IMR-90 (cell line): ENCODE results near the gene COL4A3. TPM values are rescaled to one million over a fixed set of nuclear protein-coding genes. Genes with fewer than 3 reads are reported as not detected.
A peak's percentile ranks its signal among the peaks of the same experiment; 100 is the strongest.

Experiments
- ATAC-seq: fragments of 200-7000 bp; cut with Tn5 transposase; 2 replicates; pipeline ENCODE4 v1.9.1; 2020; ENCODE audit warnings: low read depth, mild to moderate bottlenecking, moderate library complexity
- BruUV-seq: library from RNA; stranded (reverse); fragments of 400-500 nt; replicated peaks from 2 replicates; lab custom pipeline; 2021; lab: Mats Ljungman, UMichigan
- CTCF ChIA-PET: fragments of 300-600 bp; formaldehyde crosslinking; extraction: SDS; loops from one replicate; lab custom pipeline; 2021; ENCODE audit warnings: antibody characterized with exemption; lab: Yijun Ruan, JAX
- POLR2A ChIA-PET: fragments of 300-600 bp; sonication (Branson Sonifier 250); formaldehyde crosslinking; loops from one replicate; lab custom pipeline; 2022; ENCODE audit warnings: antibody characterized with exemption; ENCODE audit not compliant: unreplicated experiment; lab: Charles Lee
- DNase-seq: peaks from one replicate; pipeline ENCODE4 v3.0.0; 2013
- H2AFZ ChIP-seq: replicated peaks from 2 replicates; pipeline ENCODE3; 2013; ENCODE audit warnings: low read length, mild to moderate bottlenecking; ENCODE audit not compliant: poor library complexity
- H2AK5ac ChIP-seq: 2 replicates; pipeline ENCODE4 v1.6.1; 2013; ENCODE audit warnings: low read depth, low read length, inconsistent platforms
- H2AK9ac ChIP-seq: replicated peaks from 2 replicates; pipeline ENCODE3; 2013; ENCODE audit warnings: mild to moderate bottlenecking, low read depth, low read length, moderate library complexity; ENCODE audit not compliant: poor library complexity
- H2BK120ac ChIP-seq: 2 replicates; pipeline ENCODE4 v1.6.1; 2013; ENCODE audit warnings: low read depth, low read length, inconsistent platforms
- H2BK15ac ChIP-seq: 3 replicates; pipeline ENCODE4 v1.6.1; 2013; ENCODE audit warnings: low read depth, low read length, inconsistent platforms
- H2BK20ac ChIP-seq: 2 replicates; pipeline ENCODE4 v1.6.1; 2013; ENCODE audit warnings: low read depth, mild to moderate bottlenecking, inconsistent platforms, low read length, moderate library complexity
- H2BK5ac ChIP-seq: 2 replicates; pipeline ENCODE4 v1.6.1; 2013; ENCODE audit warnings: mild to moderate bottlenecking, low read depth, low read length, inconsistent platforms; ENCODE audit not compliant: poor library complexity, severe bottlenecking
- H3K14ac ChIP-seq: replicated peaks from 2 replicates; pipeline ENCODE4 v1.6.1; 2013; ENCODE audit warnings: low read depth, low read length, inconsistent platforms
- H3K18ac ChIP-seq: 2 replicates; pipeline ENCODE4 v1.6.1; 2013; ENCODE audit warnings: low read depth, low read length, control low read depth
- H3K23ac ChIP-seq: 2 replicates; pipeline ENCODE4 v1.6.1; 2013; ENCODE audit warnings: low read depth, low read length, inconsistent platforms
- H3K27ac ChIP-seq: 2 replicates; pipeline ENCODE4 v1.5.1; 2013; ENCODE audit warnings: mild to moderate bottlenecking, control low read depth, low read length; ENCODE audit not compliant: insufficient read depth
- H3K27me3 ChIP-seq: 2 replicates; pipeline ENCODE4 v1.6.1; 2013; ENCODE audit warnings: low read length; ENCODE audit not compliant: control insufficient read depth, insufficient read depth
- H3K36me3 ChIP-seq: 2 replicates; pipeline ENCODE4 v1.6.1; 2013; ENCODE audit warnings: low read length, mixed read lengths; ENCODE audit not compliant: control insufficient read depth, insufficient read depth
- H3K4ac ChIP-seq: 2 replicates; pipeline ENCODE4 v1.6.1; 2013; ENCODE audit warnings: low read depth, low read length, inconsistent platforms
- H3K4me1 ChIP-seq: 2 replicates; pipeline ENCODE4 v1.6.1; 2013; ENCODE audit warnings: low read length, mixed read lengths; ENCODE audit not compliant: control insufficient read depth, insufficient read depth
- H3K4me2 ChIP-seq: 2 replicates; pipeline ENCODE4 v1.6.1; 2013; ENCODE audit warnings: low read depth, mild to moderate bottlenecking, control low read depth, low read length, moderate library complexity
- H3K4me3 ChIP-seq: 2 replicates; pipeline ENCODE4 v1.5.1; 2013; ENCODE audit warnings: low read depth, mild to moderate bottlenecking, control low read depth, low read length, moderate library complexity; ENCODE audit not compliant: insufficient read depth
- H3K56ac ChIP-seq: 2 replicates; pipeline ENCODE4 v1.6.1; 2013; ENCODE audit warnings: low read length, inconsistent platforms; ENCODE audit not compliant: insufficient read depth; ENCODE audit errors: extremely low read depth
- H3K79me1 ChIP-seq, 2 experiments: 2 replicates each; pipeline ENCODE4 v1.6.1; 2013; ENCODE audit warnings: low read length in 2 of 2, inconsistent platforms in 1 of 2, low read depth in 1 of 2
- H3K9ac ChIP-seq: 2 replicates; pipeline ENCODE4 v1.6.1; 2013; ENCODE audit warnings: low read depth, low read length, control low read depth
- H3K9me1 ChIP-seq: 2 replicates; pipeline ENCODE4 v1.6.1; 2013; ENCODE audit warnings: low read length, inconsistent platforms; ENCODE audit not compliant: insufficient read depth
- H3K9me3 ChIP-seq: 2 replicates; pipeline ENCODE4 v1.6.1; 2013; ENCODE audit warnings: low read length; ENCODE audit not compliant: control insufficient read depth, insufficient read depth
- H4K20me1 ChIP-seq: 2 replicates; pipeline ENCODE4 v1.6.1; 2013; ENCODE audit warnings: low read length, inconsistent platforms; ENCODE audit not compliant: insufficient read depth
- H4K5ac ChIP-seq: 2 replicates; pipeline ENCODE4 v1.6.1; 2013; ENCODE audit warnings: mild to moderate bottlenecking, low read depth, low read length, control low read depth
- H4K8ac ChIP-seq, 2 experiments: 2 replicates each; pipeline ENCODE4 v1.6.1; 2013; ENCODE audit warnings: low read depth in 2 of 2, low read length in 2 of 2, control low read depth in 1 of 2, inconsistent platforms in 1 of 2
- H4K91ac ChIP-seq: 2 replicates; pipeline ENCODE4 v1.6.1; 2013; ENCODE audit warnings: low read depth, low read length, inconsistent platforms; ENCODE audit not compliant: insufficient read depth
- BHLHE40 ChIP-seq: fragments of 150-350 bp; IDR thresholded peaks from 2 replicates; pipeline ENCODE4 v1.6.1; 2016; ENCODE audit warnings: mild to moderate bottlenecking, low read depth, low read length
- CEBPB ChIP-seq: IDR thresholded peaks from 2 replicates; pipeline ENCODE4 v1.6.1; 2012; ENCODE audit warnings: low read depth, low read length, improper control_type of control experiment
- CHD1 ChIP-seq: IDR thresholded peaks from 2 replicates; pipeline ENCODE4 v1.6.1; 2012; ENCODE audit warnings: low read depth, low read length, improper control_type of control experiment
- FOS ChIP-seq: fragments of 150-350 bp; IDR thresholded peaks from 2 replicates; pipeline ENCODE4 v1.6.1; 2016; ENCODE audit warnings: low read depth, low read length
- MAFK ChIP-seq: IDR thresholded peaks from 2 replicates; pipeline ENCODE4 v1.6.1; 2012; ENCODE audit warnings: low read depth, low read length, improper control_type of control experiment
- MAZ ChIP-seq: IDR thresholded peaks from 2 replicates; pipeline ENCODE4 v1.6.1; 2012; ENCODE audit warnings: low read depth, mild to moderate bottlenecking, low read length, improper control_type of control experiment, moderate library complexity, borderline replicate concordance
- MXI1 ChIP-seq: IDR thresholded peaks from 2 replicates; pipeline ENCODE4 v1.6.1; 2012; ENCODE audit warnings: low read depth, mild to moderate bottlenecking, low read length, moderate library complexity, borderline replicate concordance
- NFE2L2 ChIP-seq: fragments of 150-350 bp; IDR thresholded peaks from 2 replicates; pipeline ENCODE4 v1.6.1; 2016; ENCODE audit warnings: low read depth, mild to moderate bottlenecking, low read length
- POLR2A ChIP-seq: IDR thresholded peaks from 2 replicates; pipeline ENCODE4 v1.6.1; 2012; ENCODE audit warnings: mild to moderate bottlenecking, low read depth, low read length
- RAD21 ChIP-seq: IDR thresholded peaks from 2 replicates; pipeline ENCODE4 v1.6.1; 2012; ENCODE audit warnings: low read length, improper control_type of control experiment
- RCOR1 ChIP-seq: IDR thresholded peaks from 2 replicates; pipeline ENCODE4 v1.6.1; 2012; ENCODE audit warnings: mild to moderate bottlenecking, low read length, improper control_type of control experiment; ENCODE audit not compliant: insufficient replicate concordance
- RFX5 ChIP-seq: IDR thresholded peaks from 2 replicates; pipeline ENCODE4 v1.8.0; 2012; ENCODE audit warnings: low read depth, mild to moderate bottlenecking, low read length, moderate library complexity
- SMC3 ChIP-seq: fragments of 150-350 bp; IDR thresholded peaks from 2 replicates; pipeline ENCODE4 v1.6.1; 2016; ENCODE audit warnings: low read depth, mild to moderate bottlenecking, antibody characterized with exemption, low read length, moderate library complexity
- WGBS, 2 experiments: methylation state at CpG; one replicate each; pipeline versions ENCODE4 v1.1.5 to v1.1.7; 2013; ENCODE audit warnings: missing lambda C conversion rate in 2 of 2; ENCODE audit not compliant: insufficient read length in 1 of 2; ENCODE audit errors: extremely low coverage in 2 of 2; 5-methylcytosine and 5-hydroxymethylcytosine counted together
- dilution Hi-C: fragments of 300-500 bp; cut with HindIII; formaldehyde crosslinking; loops from one replicate; pipeline ENCODE4 v1.14.3; 2018; ENCODE audit warnings: low sequenced_read_pairs; ENCODE audit not compliant: unreplicated experiment
- in situ Hi-C: fragments of 300-500 bp; cut with MboI; formaldehyde crosslinking; loops from 3 replicates; pipeline ENCODE4 v1.14.3; 2019; ENCODE audit warnings: low sequenced_read_pairs, inconsistent platforms, mixed read lengths
- intact Hi-C: fragments of 100-400 bp; cut with micrococcal nuclease; formaldehyde crosslinking; loops from 2 replicates; pipeline ENCODE4 v1.10.0; 2022
- polyA plus RNA-seq, 3 experiments: library from polyadenylated mRNA; depleted of rRNA; stranded (reverse); fragments of >200 nt; gene quantifications; 2 replicates each; pipeline ENCODE4 v1.2.3, GENCODE V29; 2012; ENCODE audit warnings: low replicate concordance in 1 of 3
- total RNA-seq: library from RNA; depleted of rRNA; stranded (reverse); fragments of >200 nt; gene quantifications from 2 replicates; pipeline ENCODE4 v1.2.3, GENCODE V29; 2012
- TF ChIP-seq, protein P1 (sequence below): conservative IDR thresholded peaks from 2 replicates; pipeline ENCODE4 v1.5.1; 2012; ENCODE audit warnings: mild to moderate bottlenecking, low read depth, low read length, improper control_type of control experiment
- TF ChIP-seq, protein P2 (sequence below): fragments of 150-350 bp; IDR thresholded peaks from 2 replicates; pipeline ENCODE4 v1.6.1; 2016; ENCODE audit warnings: low read depth, mild to moderate bottlenecking, low read length, moderate library complexity, borderline replicate concordance
- TF ChIP-seq, protein P3 (sequence below): fragments of 150-350 bp; IDR thresholded peaks from 2 replicates; pipeline ENCODE4 v1.6.1; 2017; ENCODE audit warnings: mild to moderate bottlenecking, antibody characterized with exemption, low read length, low read depth

Gene COL4A3
- total and polyA plus RNA-seq, 2 of the 4 experiments (the other 2 are of a cell fraction), result not detected

DNA sequence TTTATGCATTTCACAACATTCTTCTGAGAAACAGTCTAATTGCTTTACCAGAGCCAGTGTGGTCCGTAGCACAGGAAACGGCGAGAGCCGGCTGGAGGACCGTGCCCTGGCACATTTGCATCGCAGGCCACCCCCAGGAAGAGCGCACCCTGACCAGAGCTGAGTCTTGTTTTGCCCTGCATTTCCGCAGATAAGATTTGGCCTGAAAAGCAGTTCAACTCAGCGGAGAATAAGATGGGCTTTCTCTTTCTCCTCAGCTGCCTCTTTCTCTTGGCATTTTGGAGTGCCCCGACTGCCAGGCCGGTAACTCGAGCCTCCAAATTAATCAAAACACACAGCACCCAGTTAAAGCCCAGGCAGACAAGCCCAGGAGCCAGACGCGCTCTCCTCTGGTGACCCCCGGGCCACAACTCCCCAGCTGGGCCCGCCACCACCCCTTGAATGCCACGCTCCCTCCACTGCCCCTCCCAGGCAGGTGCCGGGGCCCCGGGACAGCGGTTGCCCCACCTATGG lies 883 bp upstream of the COL4A3 start:
- dilution Hi-C loops (no loop called here), in situ Hi-C loops (no loop called here), intact Hi-C loops (no loop called here)
- Histone ChIP-seq H2BK120ac (no peak overlapping the region), H2AK9ac (no peak overlapping the region), H3K56ac (no peak overlapping the region), H4K91ac (no peak overlapping the region), H3K4me1 (no peaks in the 10 kb centered on the region; the same call in 1 of the 2 replicates), H3K27ac (no peak overlapping the region), H4K5ac (no peak overlapping the region), H2AK5ac (no peak overlapping the region), H2AFZ (peak overlapping the region; percentile 41), H3K23ac (no peak overlapping the region), H3K9me3 (peaks cover 3% of the 10 kb centered on the region), H3K4ac (no peak overlapping the region), H3K14ac (no peak overlapping the region), H3K27me3 (peaks cover 29% of the 10 kb centered on the region), H3K9ac (no peak overlapping the region), H3K4me2 (peak overlapping the region; percentile 2; the same call in 1 of the 2 replicates), H3K9me1 (no peaks in the 10 kb centered on the region), H3K4me3 (no peak overlapping the region), H2BK5ac (no peak overlapping the region), H2BK15ac (no peak overlapping the region), H2BK20ac (no peak overlapping the region), H3K18ac (no peak overlapping the region), H4K20me1 (no peaks in the 10 kb centered on the region), H3K36me3 (no peaks in the 10 kb centered on the region), H4K8ac (no peak overlapping the region), H3K79me1 (no peaks in the 10 kb centered on the region)
- ATAC-seq, result no peak; the same call in 1 of the 2 replicates
- TF ChIP-seq POLR2A (no peak), CHD1 (no peak), RCOR1 (no peak), FOS (no peak), BHLHE40 (no peak), NFE2L2 (no peak), RAD21 (no peak), CEBPB (no peak), MXI1 (no peak), MAZ (no peak), MAFK (no peak), RFX5 (no peak), SMC3 (no peak)
- TF ChIP-seq, protein P1, sequence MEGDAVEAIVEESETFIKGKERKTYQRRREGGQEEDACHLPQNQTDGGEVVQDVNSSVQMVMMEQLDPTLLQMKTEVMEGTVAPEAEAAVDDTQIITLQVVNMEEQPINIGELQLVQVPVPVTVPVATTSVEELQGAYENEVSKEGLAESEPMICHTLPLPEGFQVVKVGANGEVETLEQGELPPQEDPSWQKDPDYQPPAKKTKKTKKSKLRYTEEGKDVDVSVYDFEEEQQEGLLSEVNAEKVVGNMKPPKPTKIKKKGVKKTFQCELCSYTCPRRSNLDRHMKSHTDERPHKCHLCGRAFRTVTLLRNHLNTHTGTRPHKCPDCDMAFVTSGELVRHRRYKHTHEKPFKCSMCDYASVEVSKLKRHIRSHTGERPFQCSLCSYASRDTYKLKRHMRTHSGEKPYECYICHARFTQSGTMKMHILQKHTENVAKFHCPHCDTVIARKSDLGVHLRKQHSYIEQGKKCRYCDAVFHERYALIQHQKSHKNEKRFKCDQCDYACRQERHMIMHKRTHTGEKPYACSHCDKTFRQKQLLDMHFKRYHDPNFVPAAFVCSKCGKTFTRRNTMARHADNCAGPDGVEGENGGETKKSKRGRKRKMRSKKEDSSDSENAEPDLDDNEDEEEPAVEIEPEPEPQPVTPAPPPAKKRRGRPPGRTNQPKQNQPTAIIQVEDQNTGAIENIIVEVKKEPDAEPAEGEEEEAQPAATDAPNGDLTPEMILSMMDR, result no peak
- TF ChIP-seq, protein P2, sequence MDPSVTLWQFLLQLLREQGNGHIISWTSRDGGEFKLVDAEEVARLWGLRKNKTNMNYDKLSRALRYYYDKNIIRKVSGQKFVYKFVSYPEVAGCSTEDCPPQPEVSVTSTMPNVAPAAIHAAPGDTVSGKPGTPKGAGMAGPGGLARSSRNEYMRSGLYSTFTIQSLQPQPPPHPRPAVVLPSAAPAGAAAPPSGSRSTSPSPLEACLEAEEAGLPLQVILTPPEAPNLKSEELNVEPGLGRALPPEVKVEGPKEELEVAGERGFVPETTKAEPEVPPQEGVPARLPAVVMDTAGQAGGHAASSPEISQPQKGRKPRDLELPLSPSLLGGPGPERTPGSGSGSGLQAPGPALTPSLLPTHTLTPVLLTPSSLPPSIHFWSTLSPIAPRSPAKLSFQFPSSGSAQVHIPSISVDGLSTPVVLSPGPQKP, result no peak
- TF ChIP-seq, protein P3, sequence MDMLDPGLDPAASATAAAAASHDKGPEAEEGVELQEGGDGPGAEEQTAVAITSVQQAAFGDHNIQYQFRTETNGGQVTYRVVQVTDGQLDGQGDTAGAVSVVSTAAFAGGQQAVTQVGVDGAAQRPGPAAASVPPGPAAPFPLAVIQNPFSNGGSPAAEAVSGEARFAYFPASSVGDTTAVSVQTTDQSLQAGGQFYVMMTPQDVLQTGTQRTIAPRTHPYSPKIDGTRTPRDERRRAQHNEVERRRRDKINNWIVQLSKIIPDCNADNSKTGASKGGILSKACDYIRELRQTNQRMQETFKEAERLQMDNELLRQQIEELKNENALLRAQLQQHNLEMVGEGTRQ, result no peak
- BruUV-seq, result no TSS peak
- CTCF ChIA-PET, result no interaction called here
- DNase-seq, result no peak
- POLR2A ChIA-PET, result no interaction called here
- 9% methylated on average over 10 of the region's 20 CpGs; no CpG with 5 or more reads in 1 of the 2 experiments for WGBS, 2 experiments
